Esophagus muscularis mucosa (tissue), 4 donors: ENCODE measurements around the gene SLC38A8. TPM values are rescaled to one million over a fixed set of nuclear protein-coding genes. Genes with fewer than 3 reads are reported as not detected.

ENCODE experiments used
- DNase-seq: peaks from one replicate; pipeline ENCODE4 v3.0.0-alpha.2; 2017; ENCODE audit errors: extremely low spot score
- H3K27ac ChIP-seq, 4 donors: fragments of 200-600 bp; sonication (generic); replicated peaks in 1 of 4; 1 replicate in 3 of 4; 2 replicates in 1 of 4; pipeline ENCODE4 v1.5.1; 2016 to 2019; ENCODE audit warnings: mild to moderate bottlenecking in 1 of 4
- H3K27me3 ChIP-seq, 4 donors: fragments of 200-600 bp; sonication (generic); one replicate each; pipeline versions ENCODE4 v1.5.1 to v1.6.0; 2016 to 2019
- H3K36me3 ChIP-seq, 4 donors: fragments of 200-600 bp; sonication (generic); one replicate each; pipeline ENCODE4 v1.5.1; 2016 to 2019
- H3K4me1 ChIP-seq, 4 donors: fragments of 200-600 bp; sonication (generic); one replicate each; pipeline ENCODE4 v1.5.1; 2016 to 2019
- H3K4me3 ChIP-seq, 4 donors: fragments of 200-600 bp; sonication (generic); 1 replicate in 2 of 4; 2 replicates in 2 of 4; pipeline ENCODE4 v1.5.1; 2016 to 2019; ENCODE audit warnings: mild to moderate bottlenecking in 4 of 4, moderate library complexity in 1 of 4
- H3K9me3 ChIP-seq, 4 donors: fragments of 200-600 bp; sonication (generic); 1 replicate in 3 of 4; 2 replicates in 1 of 4; pipeline ENCODE4 v1.5.1; 2016 to 2019
- CTCF ChIP-seq, 3 experiments: fragments of 200-600 bp in 2 of 3; fragments of 450-650 bp in 1 of 3; sonication (generic) in 2 of 3; IDR thresholded peaks; one replicate each; pipeline ENCODE4 v1.5.1; 2017 to 2019; ENCODE audit warnings: antibody characterized with exemption in 3 of 3, mild to moderate bottlenecking in 2 of 3, moderate library complexity in 1 of 3
- EP300 ChIP-seq: sonication (generic); formaldehyde crosslinking; IDR thresholded peaks from one replicate; pipeline ENCODE4 v1.6.1; 2017; ENCODE audit warnings: antibody characterized with exemption
- POLR2A ChIP-seq: fragments of 450-650 bp; IDR thresholded peaks from one replicate; pipeline ENCODE4 v1.6.1; 2017; ENCODE audit warnings: antibody characterized with exemption, moderate library complexity, mild to moderate bottlenecking, low read depth
- POLR2AphosphoS5 ChIP-seq, 2 donors: sonication (generic); formaldehyde crosslinking; IDR thresholded peaks; one replicate each; pipeline ENCODE4 v1.6.1; 2017; ENCODE audit warnings: antibody characterized with exemption in 2 of 2
- WGBS: methylation state at CpG from one replicate; pipeline ENCODE4 v1.1.5; 2018; 5-methylcytosine and 5-hydroxymethylcytosine counted together
- intact Hi-C: fragments of 100-400 bp; cut with DNase I; formaldehyde crosslinking; loops from one replicate; pipeline ENCODE4 v1.15.1; 2023
- total RNA-seq, 4 donors: library from RNA; depleted of rRNA; stranded (reverse); fragments of >200 nt; gene quantifications; one replicate each; pipeline versions ENCODE4 v1.1.0 to v1.2.1, GENCODE V29; 2016

Gene SLC38A8
- total RNA-seq, 4 donors from 2014 or later: not detected

GRCh38 chr16:84059111-84059510 is 16.5 kb upstream of the SLC38A8 start:
- H3K27me3 ChIP-seq: no peaks in the 10 kb centered on the region
- H3K4me3 ChIP-seq: no peak overlapping the region
- peaks cover 10 to 25% (median 23%) of the 10 kb centered on the region in 4 donors for H3K4me1 ChIP-seq
- TF ChIP-seq POLR2AphosphoS5 (IDR thresholded peaks at IDR 0.05) (no peak), CTCF (IDR thresholded peaks at IDR 0.05) (no peak), EP300 (no peak)
- H3K36me3 ChIP-seq: peaks cover 75 to 100% (median 97%) of the 10 kb centered on the region in 4 donors
- H3K27ac ChIP-seq: no peak overlapping the region
- intact Hi-C loops: no loop called here
- 88% methylated on average over 11 of the region's 11 CpGs for WGBS
- H3K9me3 ChIP-seq: no peaks in the 10 kb centered on the region
- DNase-seq: no peak

GRCh38 chr16:84058664-84059063 is 16.1 kb upstream of the SLC38A8 start:
- Histone ChIP-seq H3K27me3 (no peaks in the 10 kb centered on the region), H3K4me3 (no peak overlapping the region), H3K4me1 (peaks cover 10 to 25% (median 23%) of the 10 kb centered on the region in 4 donors), H3K27ac (no peak overlapping the region), H3K9me3 (no peaks in the 10 kb centered on the region), H3K36me3 (peaks cover 80 to 100% (median 97%) of the 10 kb centered on the region in 4 donors)
- 79% methylated on average over 9 of the region's 11 CpGs for WGBS
- intact Hi-C loops: no loop called here
- no peak for DNase-seq
- TF ChIP-seq EP300 (no peak), CTCF (IDR thresholded peaks at IDR 0.05) (no peak), POLR2A (no peak), POLR2AphosphoS5 (IDR thresholded peaks at IDR 0.05) (no peak)

GRCh38 chr16:84058211-84058610 is 15.6 kb upstream of the SLC38A8 start:
- Histone ChIP-seq H3K36me3 (peaks cover 82 to 100% (median 100%) of the 10 kb centered on the region in 4 donors), H3K4me3 (no peak overlapping the region), H3K27ac (no peak overlapping the region), H3K27me3 (no peaks in the 10 kb centered on the region), H3K9me3 (no peaks in the 10 kb centered on the region), H3K4me1 (peaks cover 10 to 25% (median 23%) of the 10 kb centered on the region in 4 donors)
- DNase-seq: no peak
- WGBS: 93% methylated on average over 14 of the region's 15 CpGs
- no peak for TF ChIP-seq EP300
- no peak for TF ChIP-seq POLR2A
- TF ChIP-seq CTCF (IDR thresholded peaks at IDR 0.05): no peak
- TF ChIP-seq POLR2AphosphoS5 (IDR thresholded peaks at IDR 0.05): no peak
- intact Hi-C loops: no loop called here

GRCh38 chr16:84056933-84057332 is 14.3 kb upstream of the SLC38A8 start:
- H3K36me3 ChIP-seq: peaks cover 74 to 100% (median 99%) of the 10 kb centered on the region in 4 donors
- intact Hi-C loops: no loop called here

More at GRCh38 chr16:84056933-84057332, 14.3 kb upstream of the SLC38A8 start:
- TF ChIP-seq EP300 (no peak), POLR2A (no peak), CTCF (IDR thresholded peaks at IDR 0.05) (no peak), POLR2AphosphoS5 (IDR thresholded peaks at IDR 0.05) (no peak)
- H3K4me3 ChIP-seq: no peak overlapping the region
- no peak for DNase-seq
- WGBS: 98% methylated on average over 7 of the region's 7 CpGs
- H3K27ac ChIP-seq: no peak overlapping the region
- H3K27me3 ChIP-seq: no peaks in the 10 kb centered on the region
- no peaks in the 10 kb centered on the region for H3K9me3 ChIP-seq
- peaks cover 10 to 22% (median 16%) of the 10 kb centered on the region in 4 donors for H3K4me1 ChIP-seq
